SKM-1 treated with dmso at 0.1 percent for 144 hours (cell line): ENCODE results near the gene SATL1.
"Not testable (repeated sequence)": the region's sequence is repeated elsewhere in the genome, so short reads cannot be mapped to it uniquely, and the experiment has no call there.

Source experiments
- DNase-seq: peaks from one replicate; lab custom pipeline; 2025; ENCODE audit not compliant: unreplicated experiment; lab: John Stamatoyannopoulos, UW

SATL1 gene

GRCh38 chrX:85111347-85111746 is 132.2 kb downstream of the SATL1 start:
- DNase-seq = no peak

- no peak for DNase-seq
These were observed 134.3 kb downstream of the SATL1 start for GRCh38 chrX:85109235-85109634.

- DNase-seq = no peak
These were observed 135.4 kb downstream of the SATL1 start for GRCh38 chrX:85108165-85108564.

- no peak for DNase-seq
These were observed 136.2 kb downstream of the SATL1 start for GRCh38 chrX:85107407-85107806.

- DNase-seq = no peak
These were observed 154.2 kb downstream of the SATL1 start for GRCh38 chrX:85089321-85089840.

- DNase-seq = no peak
These were observed 158.7 kb downstream of the SATL1 start for GRCh38 chrX:85084770-85085393.

GRCh38 chrX:85077247-85077646 is 166.3 kb downstream of the SATL1 start:
- not testable (repeated sequence) for DNase-seq

GRCh38 chrX:85065512-85066198 is 177.9 kb downstream of the SATL1 start:
- no peak for DNase-seq

- DNase-seq = no peak
These were observed 190.8 kb downstream of the SATL1 start for GRCh38 chrX:85052636-85053343.

GRCh38 chrX:85052205-85052604 is 191.4 kb downstream of the SATL1 start:
- no peak for DNase-seq

- no peak for DNase-seq
These were observed 192.0 kb downstream of the SATL1 start for GRCh38 chrX:85051627-85052026.
